CD14-positive monocyte (primary cell): Measurements from ENCODE around the gene RASAL2. TPM values are rescaled to one million over a fixed set of nuclear protein-coding genes. Genes with fewer than 3 reads are reported as not detected.
A peak's percentile ranks its signal among the peaks of the same experiment; 100 is the strongest.
"Not testable (repeated sequence)": the region's sequence is repeated elsewhere in the genome, so short reads cannot be mapped to it uniquely, and the experiment has no call there.

Source experiments
- DNase-seq, 3 donors: peaks; one replicate each; pipeline ENCODE4 v3.0.0-alpha.2; 2011 to 2022
- H2AFZ ChIP-seq: 2 replicates; pipeline ENCODE4 v1.6.0; 2012; ENCODE audit warnings: mild to moderate bottlenecking, low read depth, low read length, inconsistent platforms; ENCODE audit not compliant: insufficient read depth, poor library complexity, severe bottlenecking
- H3K27ac ChIP-seq, 2 donors: 1 replicate in 1 of 2; 2 replicates in 1 of 2; pipeline ENCODE4 v1.5.1; 2012 to 2013; ENCODE audit warnings: low read length in 2 of 2, control low read depth in 1 of 2, inconsistent platforms in 1 of 2, low read depth in 1 of 2, mild to moderate bottlenecking in 1 of 2
- H3K27me3 ChIP-seq, 2 donors: one replicate each; pipeline versions ENCODE4 v1.6.0 to v1.6.1; 2011 to 2013; ENCODE audit warnings: low read length in 2 of 2; ENCODE audit not compliant: control insufficient read depth in 2 of 2, insufficient read depth in 2 of 2
- H3K36me3 ChIP-seq, 2 donors: replicated peaks in 1 of 2; 1 replicate in 1 of 2; 2 replicates in 1 of 2; pipeline versions ENCODE4 v1.5.1 to v1.6.1; 2012 to 2013; ENCODE audit warnings: low read length in 2 of 2, control low read depth in 1 of 2, inconsistent platforms in 1 of 2, mild to moderate bottlenecking in 1 of 2; ENCODE audit not compliant: insufficient read depth in 2 of 2, control insufficient read depth in 1 of 2
- H3K4me1 ChIP-seq, 2 donors: 1 replicate in 1 of 2; 2 replicates in 1 of 2; pipeline versions ENCODE4 v1.5.1 to v1.6.1; 2012 to 2013; ENCODE audit warnings: low read length in 2 of 2, control low read depth in 1 of 2, inconsistent platforms in 1 of 2, mild to moderate bottlenecking in 1 of 2, moderate library complexity in 1 of 2; ENCODE audit not compliant: insufficient read depth in 2 of 2, control insufficient read depth in 1 of 2
- H3K4me2 ChIP-seq: replicated peaks from 2 replicates; pipeline ENCODE3; 2012; ENCODE audit warnings: low read length, moderate library complexity, mild to moderate bottlenecking; ENCODE audit not compliant: poor library complexity, severe bottlenecking; ENCODE audit errors: extremely low read depth
- H3K4me3 ChIP-seq, 3 experiments: fragments of 200-600 bp in 1 of 3; sonication (generic) in 1 of 3; replicated peaks in 1 of 3; 1 replicate in 2 of 3; 2 replicates in 1 of 3; pipeline ENCODE4 v1.5.1; 2011 to 2013; ENCODE audit warnings: low read length in 3 of 3, mild to moderate bottlenecking in 3 of 3, control low read depth in 2 of 3, low read depth in 2 of 3, inconsistent platforms in 1 of 3, moderate library complexity in 1 of 3
- H3K79me2 ChIP-seq: 2 replicates; pipeline ENCODE4 v1.6.0; 2012; ENCODE audit warnings: mild to moderate bottlenecking, control low read depth, inconsistent platforms, low read length, moderate library complexity; ENCODE audit not compliant: insufficient read depth
- H3K9ac ChIP-seq: 2 replicates; pipeline ENCODE4 v1.6.0; 2017; ENCODE audit warnings: low read length, mild to moderate bottlenecking; ENCODE audit not compliant: insufficient read depth, poor library complexity, severe bottlenecking
- H3K9me3 ChIP-seq, 2 donors: replicated peaks in 1 of 2; 1 replicate in 1 of 2; 2 replicates in 1 of 2; pipeline versions ENCODE4 v1.5.1 to v1.6.1; 2012 to 2013; ENCODE audit warnings: low read length in 2 of 2, control low read depth in 1 of 2; ENCODE audit not compliant: control insufficient read depth in 1 of 2, insufficient read depth in 1 of 2
- H4K20me1 ChIP-seq: 2 replicates; pipeline ENCODE4 v1.6.0; 2012; ENCODE audit warnings: mild to moderate bottlenecking, low read length, control low read depth, moderate library complexity; ENCODE audit not compliant: insufficient read depth
- H3K27ac Mint-ChIP-seq, 7 donors: one replicate each; pipeline ENCODE4 v1.8.0; 2020; ENCODE audit warnings: mild to moderate bottlenecking in 7 of 7, mixed read lengths in 7 of 7, moderate library complexity in 6 of 7, inconsistent platforms in 2 of 7
- H3K27me3 Mint-ChIP-seq, 3 donors: one replicate each; pipeline ENCODE4 v1.8.0; 2021 to 2022; ENCODE audit warnings: low read depth in 3 of 3, mild to moderate bottlenecking in 3 of 3, mixed read lengths in 3 of 3, moderate library complexity in 3 of 3, inconsistent platforms in 1 of 3
- H3K36me3 Mint-ChIP-seq, 2 donors: one replicate each; pipeline ENCODE4 v1.8.0; 2020; ENCODE audit warnings: mixed read lengths in 2 of 2, inconsistent platforms in 1 of 2, mild to moderate bottlenecking in 1 of 2
- H3K4me1 Mint-ChIP-seq: one replicate; pipeline ENCODE4 v1.8.0; 2020; ENCODE audit warnings: mild to moderate bottlenecking, mixed read lengths
- H3K4me3 Mint-ChIP-seq, 2 donors: one replicate each; pipeline ENCODE4 v1.8.0; 2020; ENCODE audit warnings: mild to moderate bottlenecking in 2 of 2, mixed read lengths in 2 of 2, moderate library complexity in 1 of 2
- H3K9me3 Mint-ChIP-seq, 7 donors: one replicate each; pipeline ENCODE4 v1.8.0; 2020 to 2022; ENCODE audit warnings: mixed read lengths in 7 of 7, mild to moderate bottlenecking in 6 of 7, moderate library complexity in 6 of 7, inconsistent platforms in 2 of 7
- CTCF ChIP-seq: fragments of 200-600 bp; IDR thresholded peaks from one replicate; pipeline ENCODE4 v1.8.0; 2022; ENCODE audit warnings: antibody characterized with exemption, mild to moderate bottlenecking
- WGBS: methylation state at CpG from one replicate; pipeline ENCODE4 v1.1.5; 2013; ENCODE audit warnings: missing lambda C conversion rate; ENCODE audit not compliant: insufficient coverage; 5-methylcytosine and 5-hydroxymethylcytosine counted together
- intact Hi-C, 2 donors: fragments of 100-400 bp; cut with micrococcal nuclease; formaldehyde crosslinking; loops; one replicate each; pipeline versions ENCODE4 v1.15.0 to v1.15.1; 2023
- polyA plus RNA-seq, 3 donors: library from polyadenylated mRNA; depleted of rRNA in 1 of 3; unstranded in 2 of 3; stranded (reverse) in 1 of 3; fragments of 300-500 nt in 2 of 3; fragments of >200 nt in 1 of 3; fragmentation: Illumina TruSeq in 2 of 3; gene quantifications; 1 replicate in 2 of 3; 2 replicates in 1 of 3; pipeline ENCODE4 v1.2.3, GENCODE V29; 2012 to 2021

RASAL2 gene
- polyA plus RNA-seq, 3 donors, result 0.15 to 1.00 (median 0.63) TPM

GRCh38 chr1:178086766-178087165 is 7.1 kb upstream of the RASAL2 start:
- H3K27ac ChIP-seq, result no peak overlapping the region
- peak; percentile 31 to 54 (median 40) for DNase-seq
- Mint-ChIP-seq H3K9me3 (peaks cover 0 to 8% (median 0%) of the 10 kb centered on the region in 7 donors), H3K27ac (no peak overlapping the region), H3K27me3 (peaks cover 1 to 4% (median 2%) of the 10 kb centered on the region in 3 donors), H3K36me3 (no peaks in the 10 kb centered on the region), H3K4me1 (no peaks in the 10 kb centered on the region), H3K4me3 (no peak overlapping the region)
- no peak overlapping the region for H2AFZ ChIP-seq
- WGBS, result 0% methylated on average over 3 of the region's 4 CpGs
- no peak overlapping the region for H3K4me3 ChIP-seq
- no peak overlapping the region for H3K4me2 ChIP-seq
- intact Hi-C loops, result no loop called here
- H3K27me3 ChIP-seq, result no peaks in the 10 kb centered on the region
- TF ChIP-seq CTCF, result no peak
- no peaks in the 10 kb centered on the region for H3K4me1 ChIP-seq
- H3K79me2 ChIP-seq, result no peaks in the 10 kb centered on the region
- H4K20me1 ChIP-seq, result no peaks in the 10 kb centered on the region
- no peaks in the 10 kb centered on the region for H3K36me3 ChIP-seq
- no peaks in the 10 kb centered on the region for H3K9me3 ChIP-seq
- H3K9ac ChIP-seq, result no peak overlapping the region

GRCh38 chr1:178088651-178089050 is 5.3 kb upstream of the RASAL2 start:
- Mint-ChIP-seq H3K4me3 (no peak overlapping the region), H3K27ac (peak overlapping the region in 1 of 7 donors; percentile 5), H3K27me3 (peaks cover 1 to 8% (median 4%) of the 10 kb centered on the region in 3 donors), H3K4me1 (peaks cover 7% of the 10 kb centered on the region), H3K9me3 (peaks cover 0 to 6% (median 0%) of the 10 kb centered on the region in 7 donors), H3K36me3 (no peaks in the 10 kb centered on the region)
- H3K4me3 ChIP-seq, result no peak overlapping the region
- no peaks in the 10 kb centered on the region for H3K79me2 ChIP-seq
- intact Hi-C loops, result no loop called here
- no peak overlapping the region for H3K27ac ChIP-seq
- no peak for TF ChIP-seq CTCF
- H4K20me1 ChIP-seq, result no peaks in the 10 kb centered on the region
- no peaks in the 10 kb centered on the region for H3K9me3 ChIP-seq
- peaks cover 4 to 6% of the 10 kb centered on the region in 2 donors for H3K4me1 ChIP-seq
- WGBS, result 89% methylated on average over 2 of the region's 2 CpGs
- no peak overlapping the region for H3K9ac ChIP-seq
- no peak for DNase-seq
- no peaks in the 10 kb centered on the region for H3K27me3 ChIP-seq
- H3K36me3 ChIP-seq, result no peaks in the 10 kb centered on the region
- no peak overlapping the region for H2AFZ ChIP-seq
- H3K4me2 ChIP-seq, result no peak overlapping the region

- H4K20me1 ChIP-seq, H3K9me3 ChIP-seq, DNase-seq, H3K9me3 Mint-ChIP-seq, H3K36me3 ChIP-seq, H3K9ac ChIP-seq, H3K27ac Mint-ChIP-seq, H3K4me3 Mint-ChIP-seq, H3K79me2 ChIP-seq, H3K4me3 ChIP-seq, H3K36me3 Mint-ChIP-seq, H3K27ac ChIP-seq, intact Hi-C loops, H2AFZ ChIP-seq, H3K4me2 ChIP-seq: not testable (repeated sequence)
- H3K27me3 Mint-ChIP-seq, result peaks cover 12 to 15% (median 13%) of the 10 kb centered on the region in 3 donors
- peaks cover 13% of the 10 kb centered on the region in 2 donors for H3K27me3 ChIP-seq
- peaks cover 20% of the 10 kb centered on the region for H3K4me1 Mint-ChIP-seq
- H3K4me1 ChIP-seq, result peaks cover 14 to 23% of the 10 kb centered on the region in 2 donors
- no CpG with 5 or more reads among the region's 4 CpGs for WGBS
These were observed 2.5 kb upstream of the RASAL2 start for GRCh38 chr1:178091454-178091853.
